Liver (tissue), 3 donors: ENCODE measurements around the gene USP47.

Experiments used
- ATF3 ChIP-seq: IDR thresholded peaks from 2 replicates; pipeline ENCODE4 v1.6.1; 2016; ENCODE audit warnings: antibody characterized with exemption
- CTCF ChIP-seq: fragments of 150-350 bp; IDR thresholded peaks from 2 replicates; pipeline ENCODE4 v1.5.1; 2017; ENCODE audit warnings: improper control_type of control experiment, low read depth, low read length; ENCODE audit not compliant: missing input control
- FOXA1 ChIP-seq: IDR thresholded peaks from 2 replicates; pipeline ENCODE4 v1.6.1; 2016; ENCODE audit warnings: antibody characterized with exemption
- HNF4G ChIP-seq: IDR thresholded peaks from 2 replicates; pipeline ENCODE4 v1.6.1; 2016; ENCODE audit warnings: antibody characterized with exemption
- RAD21 ChIP-seq, 2 donors: IDR thresholded peaks; 2 replicates each; pipeline ENCODE4 v1.6.1; 2016; ENCODE audit warnings: antibody characterized with exemption in 2 of 2, mild to moderate bottlenecking in 2 of 2
- SP1 ChIP-seq: IDR thresholded peaks from 2 replicates; pipeline ENCODE4 v1.6.1; 2018; ENCODE audit warnings: antibody characterized with exemption, mild to moderate bottlenecking
- TAF1 ChIP-seq: conservative IDR thresholded peaks from 2 replicates; pipeline ENCODE4 v1.6.1; 2016; ENCODE audit warnings: antibody characterized with exemption, mild to moderate bottlenecking
- TF ChIP-seq, protein P1 (sequence below): IDR thresholded peaks from 2 replicates; pipeline ENCODE4 v1.6.1; 2016; ENCODE audit warnings: antibody characterized with exemption
- TF ChIP-seq, protein P2 (sequence below): IDR thresholded peaks from 2 replicates; pipeline ENCODE4 v1.6.1; 2016; ENCODE audit warnings: antibody characterized with exemption, mild to moderate bottlenecking
- donor health status: healthy.
- donor health status: healthy.

- TF ChIP-seq CTCF (peak; percentile 44), ATF3 (peak; percentile 19), FOXA1 (no peak), RAD21 (IDR thresholded peaks at IDR 0.05) (peak; percentile 20 to 40), SP1 (peak; percentile 30), HNF4G (no peak), TAF1 (peak; percentile 44)
- TF ChIP-seq, protein P1, sequence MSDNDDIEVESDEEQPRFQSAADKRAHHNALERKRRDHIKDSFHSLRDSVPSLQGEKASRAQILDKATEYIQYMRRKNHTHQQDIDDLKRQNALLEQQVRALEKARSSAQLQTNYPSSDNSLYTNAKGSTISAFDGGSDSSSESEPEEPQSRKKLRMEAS, result no peak
- TF ChIP-seq, protein P2, sequence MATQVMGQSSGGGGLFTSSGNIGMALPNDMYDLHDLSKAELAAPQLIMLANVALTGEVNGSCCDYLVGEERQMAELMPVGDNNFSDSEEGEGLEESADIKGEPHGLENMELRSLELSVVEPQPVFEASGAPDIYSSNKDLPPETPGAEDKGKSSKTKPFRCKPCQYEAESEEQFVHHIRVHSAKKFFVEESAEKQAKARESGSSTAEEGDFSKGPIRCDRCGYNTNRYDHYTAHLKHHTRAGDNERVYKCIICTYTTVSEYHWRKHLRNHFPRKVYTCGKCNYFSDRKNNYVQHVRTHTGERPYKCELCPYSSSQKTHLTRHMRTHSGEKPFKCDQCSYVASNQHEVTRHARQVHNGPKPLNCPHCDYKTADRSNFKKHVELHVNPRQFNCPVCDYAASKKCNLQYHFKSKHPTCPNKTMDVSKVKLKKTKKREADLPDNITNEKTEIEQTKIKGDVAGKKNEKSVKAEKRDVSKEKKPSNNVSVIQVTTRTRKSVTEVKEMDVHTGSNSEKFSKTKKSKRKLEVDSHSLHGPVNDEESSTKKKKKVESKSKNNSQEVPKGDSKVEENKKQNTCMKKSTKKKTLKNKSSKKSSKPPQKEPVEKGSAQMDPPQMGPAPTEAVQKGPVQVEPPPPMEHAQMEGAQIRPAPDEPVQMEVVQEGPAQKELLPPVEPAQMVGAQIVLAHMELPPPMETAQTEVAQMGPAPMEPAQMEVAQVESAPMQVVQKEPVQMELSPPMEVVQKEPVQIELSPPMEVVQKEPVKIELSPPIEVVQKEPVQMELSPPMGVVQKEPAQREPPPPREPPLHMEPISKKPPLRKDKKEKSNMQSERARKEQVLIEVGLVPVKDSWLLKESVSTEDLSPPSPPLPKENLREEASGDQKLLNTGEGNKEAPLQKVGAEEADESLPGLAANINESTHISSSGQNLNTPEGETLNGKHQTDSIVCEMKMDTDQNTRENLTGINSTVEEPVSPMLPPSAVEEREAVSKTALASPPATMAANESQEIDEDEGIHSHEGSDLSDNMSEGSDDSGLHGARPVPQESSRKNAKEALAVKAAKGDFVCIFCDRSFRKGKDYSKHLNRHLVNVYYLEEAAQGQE, result peak; percentile 59
Measured at GRCh38 chr11:11841723-11842420, at the start of gene USP47.
